ENCODE data around the gene ZNF778.

Gene ZNF778

GRCh38 chr16:89278441-89279240 is 61.1 kb downstream of the ZNF778 start:
- DNase-seq: no peak

- DNase-seq: no peak
Measured at GRCh38 chr16:89279666-89280481, 62.4 kb downstream of the ZNF778 start.

GRCh38 chr16:89280546-89281188 is 63.2 kb downstream of the ZNF778 start:
- no peak for DNase-seq

GRCh38 chr16:89281189-89281577 is 63.7 kb downstream of the ZNF778 start:
- DNase-seq: no peak

GRCh38 chr16:89281829-89282228 is 64.3 kb downstream of the ZNF778 start:
- DNase-seq: no peak

GRCh38 chr16:89282523-89282922 is 65.0 kb downstream of the ZNF778 start:
- no peak for DNase-seq

- DNase-seq: no peak
Measured at GRCh38 chr16:89283449-89283848, 65.9 kb downstream of the ZNF778 start.

GRCh38 chr16:89285381-89285780 is 67.9 kb downstream of the ZNF778 start:
- DNase-seq: no peak

GRCh38 chr16:89286096-89286495 is 68.6 kb downstream of the ZNF778 start:
- no peak for DNase-seq

All from NCI-H1694 (cell line).